ENCODE measurements around the gene TMCO1.
"Not testable (repeated sequence)": the region's sequence is repeated elsewhere in the genome, so short reads cannot be mapped to it uniquely, and the experiment has no call there.

The TMCO1 gene

GRCh38 chr1:165688046-165688445 lies 80.6 kb downstream of the TMCO1 start:
- no peak overlapping the region for H3K4me3 ChIP-seq (ENCODE audit: low read depth, low read length)
- no peak for TF ChIP-seq CTCF (IDR thresholded peaks at IDR 0.05; ENCODE audit: control insufficient read depth, extremely low read depth, insufficient read depth)
- DNase-seq (ENCODE audit: low read depth), result no peak

GRCh38 chr1:165686971-165687433 lies 81.7 kb downstream of the TMCO1 start:
- no peak overlapping the region for H3K4me3 ChIP-seq (ENCODE audit: low read depth, low read length)
- no peak for TF ChIP-seq CTCF (IDR thresholded peaks at IDR 0.05; ENCODE audit: control insufficient read depth, extremely low read depth, insufficient read depth)
- no peak for DNase-seq (ENCODE audit: low read depth)

GRCh38 chr1:165686121-165686970 lies 82.3 kb downstream of the TMCO1 start:
- DNase-seq (ENCODE audit: low read depth), result no peak
- 0 out of 2 replicates have a peak, but pooled peaks have one; percentile 10 for TF ChIP-seq CTCF (IDR thresholded peaks at IDR 0.05; ENCODE audit: control insufficient read depth, extremely low read depth, insufficient read depth)

GRCh38 chr1:165683848-165684485 lies 84.7 kb downstream of the TMCO1 start:
- no peak overlapping the region for H3K4me3 ChIP-seq (ENCODE audit: low read depth, low read length)
- no peak for TF ChIP-seq CTCF (IDR thresholded peaks at IDR 0.05; ENCODE audit: control insufficient read depth, extremely low read depth, insufficient read depth)
- DNase-seq (ENCODE audit: low read depth), result no peak

More at GRCh38 chr1:165686121-165686970, 82.3 kb downstream of the TMCO1 start:
- H3K4me3 ChIP-seq (ENCODE audit: low read depth, low read length), result no peak overlapping the region

GRCh38 chr1:165680773-165681172 lies 87.9 kb downstream of the TMCO1 start:
- H3K4me3 ChIP-seq (ENCODE audit: low read depth, low read length); DNase-seq (ENCODE audit: low read depth): not testable (repeated sequence)

- DNase-seq (ENCODE audit: low read depth), result no peak
- no peak overlapping the region for H3K4me3 ChIP-seq (ENCODE audit: low read depth, low read length)
- no peak for TF ChIP-seq CTCF (IDR thresholded peaks at IDR 0.05; ENCODE audit: control insufficient read depth, extremely low read depth, insufficient read depth)
Measured at GRCh38 chr1:165680303-165680702, 88.4 kb downstream of the TMCO1 start.

- no peak for TF ChIP-seq CTCF (IDR thresholded peaks at IDR 0.05; ENCODE audit: control insufficient read depth, extremely low read depth, insufficient read depth)
- DNase-seq (ENCODE audit: low read depth), result no peak
- H3K4me3 ChIP-seq (ENCODE audit: low read depth, low read length), result no peak overlapping the region
Measured at GRCh38 chr1:165679282-165680036, 89.2 kb downstream of the TMCO1 start.
